ENCODE measurements around the gene SCGB1D1.
"Not testable (repeated sequence)": the region's sequence is repeated elsewhere in the genome, so short reads cannot be mapped to it uniquely, and the experiment has no call there.

The SCGB1D1 gene

DNA sequence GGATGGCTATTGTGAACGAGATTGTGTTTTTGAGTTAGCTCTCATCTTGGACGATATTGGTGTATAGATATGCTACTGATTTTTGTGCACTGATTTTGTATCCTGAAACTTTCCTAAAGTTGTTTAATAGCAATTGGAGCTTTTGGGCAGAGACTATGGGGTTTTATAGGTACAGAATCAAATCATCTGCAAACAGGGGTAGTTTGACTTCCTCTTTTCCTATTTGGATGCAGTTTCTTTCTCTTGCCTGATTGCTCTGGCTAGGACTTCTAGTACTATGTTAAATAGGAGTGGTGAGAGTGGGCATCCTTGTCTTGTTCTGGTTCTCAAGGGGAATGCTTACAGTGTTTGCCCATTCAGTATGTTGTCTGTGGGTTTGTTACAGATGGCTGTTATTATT, 8.9 kb upstream of the SCGB1D1 start:
- TF ChIP-seq GATA1 (IDR thresholded peaks at IDR 0.05; ENCODE audit: low read depth, low read length), result no peak
- TF ChIP-seq POLR2A (IDR thresholded peaks at IDR 0.05; ENCODE audit: low read length), result no peak
- DNase-seq, result no peak

DNA sequence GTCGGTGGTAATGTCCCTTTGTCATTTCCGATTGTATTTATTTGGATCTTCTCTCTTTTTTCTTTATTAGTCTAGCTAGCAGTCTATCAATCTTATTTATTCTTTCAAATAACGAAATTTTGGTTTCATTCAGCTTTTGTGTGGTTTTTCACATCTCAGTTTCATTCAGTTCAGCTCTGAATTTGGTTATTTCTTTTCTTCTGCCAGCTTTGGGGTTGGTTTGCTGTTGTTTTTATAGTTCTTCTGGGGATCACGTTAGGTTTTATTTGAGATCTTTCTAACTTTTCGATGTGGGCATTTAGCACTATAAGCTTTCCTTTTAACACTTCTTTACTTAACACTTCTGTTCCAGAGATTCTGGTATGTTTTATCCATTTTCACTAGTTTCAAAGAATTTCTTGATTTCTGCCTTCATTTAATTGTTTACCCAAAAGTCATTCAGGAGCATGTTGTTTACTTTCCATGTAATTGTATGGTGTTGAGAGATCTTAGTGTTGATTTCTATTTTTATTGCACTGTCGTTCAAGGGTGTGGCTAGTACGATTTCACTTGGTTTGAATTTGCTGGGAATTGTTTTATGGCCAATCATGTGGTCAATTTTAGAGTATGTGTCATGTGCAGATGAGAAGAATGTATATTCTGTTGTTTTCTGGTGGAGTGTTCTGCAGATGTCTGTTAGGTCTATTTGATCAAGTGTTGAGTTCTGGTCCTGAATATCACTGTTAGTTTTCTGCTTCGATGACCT, 7.7 kb upstream of the SCGB1D1 start:
- TF ChIP-seq GATA1 (IDR thresholded peaks at IDR 0.05; ENCODE audit: low read depth, low read length), result no peak
- TF ChIP-seq POLR2A (IDR thresholded peaks at IDR 0.05; ENCODE audit: low read length), result no peak
- no peak for DNase-seq

DNA sequence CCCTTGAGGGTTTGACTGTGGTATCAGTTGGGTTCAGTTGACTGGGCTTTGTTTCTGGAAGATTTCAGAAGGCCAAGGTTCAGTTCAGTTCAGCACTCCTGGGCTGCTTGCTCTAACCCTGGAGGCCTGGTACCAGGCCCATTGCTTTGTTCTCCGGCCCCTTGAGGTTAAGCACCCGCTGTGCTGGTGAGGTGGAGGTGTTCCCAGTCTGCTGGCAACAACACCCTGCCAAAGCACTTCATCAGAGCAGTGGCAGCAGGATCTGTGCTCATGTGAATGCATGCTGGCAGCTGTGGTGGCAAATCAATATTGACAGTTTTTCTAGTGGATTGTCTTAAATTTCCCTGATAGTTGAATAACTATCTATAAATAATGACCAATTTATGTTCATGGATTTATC, 3.8 kb upstream of the SCGB1D1 start:
- DNase-seq, result no peak

DNA sequence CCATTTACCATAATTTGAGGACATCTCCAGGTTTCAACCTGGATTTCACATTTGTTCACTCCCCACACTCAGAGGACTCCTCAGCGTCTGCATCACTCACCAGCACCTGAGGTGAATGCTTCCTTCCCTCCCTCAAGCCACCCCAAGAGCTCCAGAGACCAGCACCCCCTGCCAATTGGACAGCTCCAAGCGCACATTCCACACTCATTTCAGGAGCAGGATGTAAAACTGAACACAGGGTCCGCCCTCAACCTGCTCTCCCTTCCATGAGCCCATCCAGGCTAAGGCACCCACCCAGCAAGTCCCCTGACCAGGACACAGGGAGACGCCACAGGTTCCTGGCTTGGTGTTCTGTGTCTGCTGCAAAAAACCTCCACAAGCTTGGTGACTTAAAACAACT, 3.9 kb downstream of the SCGB1D1 start:
- DNase-seq, result no peak
- TF ChIP-seq POLR2A (IDR thresholded peaks at IDR 0.05; ENCODE audit: low read length) (no peak), GATA1 (IDR thresholded peaks at IDR 0.05; ENCODE audit: low read depth, low read length) (no peak)

More for the DNA sequence above, 3.8 kb upstream of the SCGB1D1 start:
- TF ChIP-seq GATA1 (IDR thresholded peaks at IDR 0.05; ENCODE audit: low read depth, low read length) (no peak), POLR2A (IDR thresholded peaks at IDR 0.05; ENCODE audit: low read length) (no peak)

DNA sequence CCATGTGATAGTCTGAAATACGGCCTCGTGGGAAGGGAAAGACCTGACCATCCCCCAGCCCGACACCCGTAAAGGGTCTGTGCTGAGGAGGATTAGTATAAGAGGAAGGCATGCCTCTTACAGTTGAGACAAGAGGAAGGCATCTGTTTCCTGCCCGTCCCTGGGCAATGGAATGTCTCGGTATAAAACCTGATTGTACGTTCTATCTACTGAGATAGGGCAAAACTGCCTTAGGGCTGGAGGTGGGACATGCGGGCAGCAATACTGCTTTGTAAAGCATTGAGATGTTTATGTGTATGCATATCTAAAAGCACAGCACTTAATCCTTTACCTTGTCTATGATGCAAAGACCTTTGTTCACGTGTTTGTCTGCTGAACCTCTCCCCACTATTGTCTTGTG, 5.0 kb downstream of the SCGB1D1 start:
- DNase-seq, result not testable (repeated sequence)

DNA sequence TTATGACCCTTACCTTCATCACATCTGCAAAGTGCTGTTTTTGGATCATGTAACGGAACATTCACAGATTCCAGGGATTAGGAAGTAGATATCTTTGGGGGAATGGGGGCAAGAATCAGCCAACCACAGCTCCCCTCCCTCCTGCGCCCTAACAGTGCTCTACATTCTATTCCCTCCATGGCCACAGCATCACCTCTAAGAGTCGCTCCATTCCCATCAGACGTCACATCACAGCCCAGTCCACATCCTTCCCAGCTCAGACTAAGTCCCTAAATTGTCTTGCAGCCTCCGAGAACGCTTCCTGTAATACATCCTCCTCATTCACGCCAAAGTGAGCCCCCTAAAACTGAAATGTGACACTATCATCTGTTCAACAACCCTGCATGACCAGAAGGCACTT, 5.9 kb downstream of the SCGB1D1 start:
- no peak for TF ChIP-seq GATA1 (IDR thresholded peaks at IDR 0.05; ENCODE audit: low read depth, low read length)
- no peak for TF ChIP-seq POLR2A (IDR thresholded peaks at IDR 0.05; ENCODE audit: low read length)
- no peak for DNase-seq

DNA sequence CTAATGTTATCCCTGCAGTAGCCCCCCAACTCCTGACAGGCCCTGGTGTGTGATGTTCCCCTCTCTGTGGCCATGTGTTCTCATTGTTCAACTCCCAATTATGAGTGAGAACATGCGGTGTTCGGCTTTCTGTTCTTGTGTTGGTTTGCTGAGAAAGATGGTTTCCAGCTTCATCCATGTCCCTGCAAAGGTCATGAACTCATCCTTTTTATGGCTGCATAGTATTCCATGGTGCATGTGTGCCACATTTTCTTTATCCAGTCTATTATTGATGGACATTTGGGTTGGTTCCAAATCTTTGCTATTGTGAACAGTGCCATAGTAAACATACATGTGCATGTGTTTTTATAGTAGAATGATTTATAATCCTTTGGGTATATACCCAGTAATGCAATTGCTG, 7.4 kb downstream of the SCGB1D1 start:
- not testable (repeated sequence) for DNase-seq

DNA sequence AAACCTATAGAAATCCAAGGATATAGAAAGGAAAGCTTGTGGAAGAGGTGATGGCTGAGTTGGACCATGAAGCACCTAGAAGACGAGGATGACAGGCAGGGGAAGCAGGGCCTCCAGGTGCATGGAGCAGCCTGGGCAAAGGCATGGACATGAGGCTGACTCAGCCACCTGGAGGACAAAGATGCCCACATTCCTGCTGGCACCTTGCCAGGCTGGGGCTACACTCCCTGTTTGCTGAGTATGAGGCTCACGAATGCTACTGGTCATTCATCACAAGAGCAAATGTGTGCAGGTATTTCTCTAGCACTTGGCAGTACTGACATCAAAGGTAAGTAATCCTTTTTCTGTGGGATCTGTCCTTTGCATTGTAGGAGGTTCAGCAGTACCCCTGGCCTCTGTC, 11.4 kb downstream of the SCGB1D1 start:
- DNase-seq, result no peak
- TF ChIP-seq POLR2A (IDR thresholded peaks at IDR 0.05; ENCODE audit: low read length), result no peak
- no peak for TF ChIP-seq GATA1 (IDR thresholded peaks at IDR 0.05; ENCODE audit: low read depth, low read length)

DNA sequence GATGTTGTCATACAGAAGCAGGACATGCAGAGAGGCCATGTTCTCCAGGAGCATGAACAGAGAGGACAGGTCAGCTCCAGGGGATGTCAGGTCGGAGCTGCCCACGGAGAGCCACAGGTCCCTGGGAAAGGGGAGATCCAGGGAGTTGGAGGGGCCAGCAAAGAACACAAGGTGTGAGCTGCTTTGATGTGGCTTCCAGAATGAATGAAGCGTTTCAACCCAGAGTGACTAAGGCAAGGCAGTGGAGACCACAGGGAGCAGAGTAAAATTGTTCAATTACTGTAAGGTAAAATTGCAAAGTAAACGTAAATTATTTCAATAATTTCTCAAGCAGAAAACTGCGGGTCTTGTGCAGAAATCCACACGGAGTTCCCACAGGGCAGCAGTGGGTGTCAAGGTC, 12.9 kb downstream of the SCGB1D1 start:
- TF ChIP-seq POLR2A (IDR thresholded peaks at IDR 0.05; ENCODE audit: low read length) (no peak), GATA1 (IDR thresholded peaks at IDR 0.05; ENCODE audit: low read depth, low read length) (no peak)
- DNase-seq, result no peak

DNA sequence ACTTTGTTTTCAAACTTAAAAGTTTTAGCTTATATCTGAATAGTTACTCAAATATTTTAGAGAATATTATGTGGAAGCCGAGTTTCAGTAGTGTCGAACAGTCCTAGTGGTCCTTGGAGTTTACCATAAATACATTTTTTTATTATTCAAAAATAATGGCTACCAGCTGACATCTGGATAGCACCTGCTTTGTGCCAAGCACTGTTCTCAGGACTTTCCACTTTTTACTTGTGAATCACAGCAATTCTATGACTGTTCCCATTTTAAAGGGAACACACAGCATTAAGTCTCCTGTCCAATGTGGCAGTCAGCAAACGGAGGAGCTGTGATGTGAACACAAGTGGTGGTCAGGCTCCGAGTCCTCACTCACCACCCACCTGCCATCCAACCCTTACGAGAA, 14.4 kb downstream of the SCGB1D1 start:
- no peak for TF ChIP-seq POLR2A (IDR thresholded peaks at IDR 0.05; ENCODE audit: low read length)
- TF ChIP-seq GATA1 (IDR thresholded peaks at IDR 0.05; ENCODE audit: low read depth, low read length), result no peak
- no peak for DNase-seq

DNA sequence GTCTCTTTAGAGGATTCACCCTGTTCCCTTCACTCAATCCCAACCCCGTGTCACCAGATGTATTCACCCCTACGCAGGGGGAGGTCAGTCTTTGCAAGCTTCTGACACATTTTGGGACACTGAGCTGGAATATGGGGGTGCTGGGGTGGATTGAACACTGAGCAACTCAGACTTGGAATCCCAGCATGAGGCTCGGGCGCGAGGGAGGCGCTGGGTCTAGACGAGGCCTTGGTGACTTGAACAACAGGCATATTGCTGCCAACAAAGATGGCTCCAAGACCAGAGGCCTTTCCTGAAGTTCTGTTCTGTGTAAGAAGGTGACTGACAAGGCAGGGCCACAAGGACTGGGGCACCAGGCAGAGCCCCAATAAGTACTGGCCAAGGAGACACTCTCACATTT, 15.4 kb downstream of the SCGB1D1 start:
- TF ChIP-seq POLR2A (IDR thresholded peaks at IDR 0.05; ENCODE audit: low read length), result no peak
- no peak for TF ChIP-seq GATA1 (IDR thresholded peaks at IDR 0.05; ENCODE audit: low read depth, low read length)
- no peak for DNase-seq

DNA sequence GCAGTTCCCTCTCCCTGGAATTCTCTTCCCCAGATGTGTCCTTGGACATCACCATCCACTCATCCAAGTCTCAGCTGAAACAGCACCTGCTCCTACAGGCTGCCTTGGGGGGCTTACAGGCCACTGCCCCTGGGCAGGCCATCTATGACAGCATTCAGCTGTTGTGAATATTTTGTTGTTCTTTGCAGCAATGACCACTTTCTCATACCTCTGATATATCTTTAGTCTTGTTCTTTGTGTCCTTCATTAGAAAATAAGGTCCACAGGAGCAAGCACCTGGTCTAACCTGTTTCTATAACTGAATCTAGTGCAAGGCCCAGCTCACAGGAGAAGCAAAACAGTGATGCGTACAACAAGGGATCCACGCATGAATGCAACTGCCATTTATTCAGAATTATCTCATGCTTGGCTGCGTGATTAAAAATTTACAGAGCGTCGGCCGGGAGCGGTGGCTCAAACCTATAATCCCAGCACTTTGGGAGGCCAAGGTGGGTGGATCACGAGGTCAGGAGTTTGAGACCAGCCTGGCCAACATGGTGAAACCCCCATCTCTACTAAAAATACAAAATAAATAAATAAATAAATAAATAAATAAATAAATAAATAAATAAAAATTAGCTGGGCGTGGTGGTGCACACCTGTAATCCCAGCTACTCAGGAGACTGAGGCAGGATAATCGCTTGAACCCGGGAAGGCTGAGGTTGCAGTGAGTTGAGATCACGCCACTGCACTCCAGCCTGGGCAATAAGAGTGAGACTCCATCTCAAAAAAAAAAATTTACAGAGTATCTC, 16.5 kb downstream of the SCGB1D1 start:
- not testable (repeated sequence) for DNase-seq

DNA sequence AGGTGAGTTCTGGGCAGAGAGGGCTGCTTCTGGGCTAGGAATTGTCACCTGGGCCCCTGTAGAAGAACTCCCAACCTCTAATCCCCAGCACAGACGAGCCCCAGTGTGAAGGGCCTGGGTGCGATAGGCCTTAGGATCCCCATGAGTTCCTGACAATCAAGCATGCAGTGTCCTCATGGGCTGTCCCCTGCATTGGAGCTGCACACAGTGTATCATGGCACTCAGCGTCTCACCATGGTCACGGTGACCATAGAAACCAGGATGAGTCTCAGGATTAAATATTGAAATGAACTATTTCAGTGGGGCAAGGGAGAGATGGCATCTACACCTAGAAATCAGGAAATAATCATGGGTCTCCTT, 18.7 kb downstream of the SCGB1D1 start:
- TF ChIP-seq GATA1 (IDR thresholded peaks at IDR 0.05; ENCODE audit: low read depth, low read length), result no peak
- no peak for TF ChIP-seq POLR2A (IDR thresholded peaks at IDR 0.05; ENCODE audit: low read length)
- no peak for DNase-seq

DNA sequence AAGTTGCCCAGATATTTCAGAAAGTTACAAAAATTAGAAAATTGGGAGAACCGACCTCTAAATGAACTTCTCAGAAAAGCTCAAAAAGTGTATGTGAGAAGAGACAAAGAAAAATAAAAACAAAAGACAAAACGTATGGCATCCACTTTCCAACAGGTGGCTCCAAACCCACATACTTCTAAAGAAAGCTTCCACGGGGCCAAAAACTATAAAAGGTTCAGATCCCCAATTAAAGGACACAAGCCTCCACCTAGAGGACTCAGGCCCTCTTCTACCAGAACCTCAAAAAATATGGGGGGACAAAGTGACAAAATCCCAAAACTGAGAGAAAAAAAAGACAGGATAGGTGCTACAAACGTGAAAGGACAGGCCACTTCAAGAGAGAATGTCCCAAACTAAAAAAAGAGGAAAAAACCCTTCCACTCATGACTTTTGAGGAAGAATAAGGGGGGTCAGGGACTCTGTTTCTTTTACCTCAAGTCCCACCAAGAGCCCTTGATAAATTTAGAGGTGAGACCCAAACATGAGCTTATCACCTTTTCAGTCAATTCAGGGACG, 27.3 kb downstream of the SCGB1D1 start:
- DNase-seq, result peak; percentile 8 to 10

DNA sequence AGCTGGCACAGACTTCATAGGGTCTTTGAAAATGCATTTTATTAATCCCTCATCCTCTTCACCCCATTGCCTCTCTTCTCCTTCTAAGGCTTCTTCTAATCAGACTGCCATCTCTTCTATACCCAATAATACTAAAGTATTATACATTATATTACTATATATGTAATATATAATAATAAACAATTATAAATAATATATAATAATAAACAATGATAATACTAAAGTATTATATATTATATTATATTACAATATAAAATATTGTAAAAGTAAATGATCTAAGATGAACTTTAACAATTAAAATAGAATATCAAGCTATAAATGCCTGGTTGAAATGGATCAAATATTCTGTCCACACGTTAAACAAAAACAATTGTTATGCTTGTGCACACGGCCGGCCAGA, 31.5 kb downstream of the SCGB1D1 start:
- no peak for DNase-seq
- no peak for TF ChIP-seq GATA1 (IDR thresholded peaks at IDR 0.05; ENCODE audit: low read depth, low read length)
- no peak for TF ChIP-seq POLR2A (IDR thresholded peaks at IDR 0.05; ENCODE audit: low read length)

More for the DNA sequence above, 27.3 kb downstream of the SCGB1D1 start:
- TF ChIP-seq GATA1 (IDR thresholded peaks at IDR 0.05; ENCODE audit: low read depth, low read length) (no peak), POLR2A (IDR thresholded peaks at IDR 0.05; ENCODE audit: low read length) (no peak)

All from erythroblast (primary cell).